Vagina (tissue), 2 donors: Measurements from ENCODE around the gene RPS17.

Experiments used
- CTCF ChIP-seq, 3 experiments: fragments of 450-650 bp in 2 of 3; fragments of 200-600 bp in 1 of 3; sonication (generic) in 1 of 3; IDR thresholded peaks; one replicate each; pipeline ENCODE4 v1.5.1; 2017 to 2019; ENCODE audit warnings: antibody characterized with exemption in 3 of 3, mild to moderate bottlenecking in 2 of 3, moderate library complexity in 2 of 3
- POLR2A ChIP-seq, 2 donors: fragments of 450-650 bp; IDR thresholded peaks; one replicate each; pipeline ENCODE4 v1.6.1; 2017; ENCODE audit warnings: antibody characterized with exemption in 2 of 2, mild to moderate bottlenecking in 2 of 2, moderate library complexity in 2 of 2
- POLR2AphosphoS5 ChIP-seq, 2 donors: sonication (generic); formaldehyde crosslinking; IDR thresholded peaks; one replicate each; pipeline ENCODE4 v1.9.0; 2017; ENCODE audit warnings: antibody characterized with exemption in 2 of 2, mild to moderate bottlenecking in 2 of 2, low read depth in 1 of 2; ENCODE audit not compliant: insufficient read depth in 1 of 2

DNA sequence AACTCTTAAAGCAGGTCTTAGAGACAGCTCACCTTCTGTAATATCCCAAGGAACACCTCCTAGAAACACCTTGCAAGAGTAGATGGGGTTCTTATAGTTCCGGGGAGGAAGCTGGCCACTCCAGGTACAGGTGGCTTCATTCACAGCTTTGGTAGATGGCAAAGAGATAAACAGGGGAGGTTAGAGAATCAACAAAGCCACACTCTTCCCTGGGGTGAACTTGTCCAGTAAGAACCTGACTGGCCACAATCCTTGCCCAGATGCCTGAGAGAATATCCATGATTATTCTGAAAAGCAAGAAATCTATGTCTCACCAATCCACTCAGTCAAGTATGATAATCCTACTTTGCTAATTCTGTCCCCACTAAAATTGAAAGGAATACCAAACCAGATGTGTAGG lies 13.6 kb upstream of the RPS17 start:
- no peak for TF ChIP-seq CTCF (IDR thresholded peaks at IDR 0.05)
- TF ChIP-seq POLR2A (IDR thresholded peaks at IDR 0.05): no peak
- TF ChIP-seq POLR2AphosphoS5 (IDR thresholded peaks at IDR 0.05; ENCODE audit: insufficient read depth in 1 of 2, low read depth in 1 of 2): no peak
